Urinary bladder (tissue), 4 donors: ENCODE measurements around the gene RBSN. TPM values are rescaled to one million over a fixed set of nuclear protein-coding genes. Genes with fewer than 3 reads are reported as not detected.

Experiments
- DNase-seq: peaks from one replicate; pipeline ENCODE4 v3.0.0-alpha.2; 2015; ENCODE audit errors: extremely low spot score
- H3K27ac ChIP-seq: one replicate; pipeline ENCODE4 v1.5.1; 2013; ENCODE audit warnings: low read depth, mild to moderate bottlenecking, moderate library complexity
- H3K36me3 ChIP-seq: one replicate; pipeline ENCODE4 v1.6.1; 2013; ENCODE audit warnings: mild to moderate bottlenecking, moderate library complexity; ENCODE audit not compliant: insufficient read depth
- H3K4me1 ChIP-seq: one replicate; pipeline ENCODE4 v1.6.1; 2013; ENCODE audit warnings: mild to moderate bottlenecking, moderate library complexity; ENCODE audit not compliant: insufficient read depth
- H3K4me3 ChIP-seq: one replicate; pipeline ENCODE4 v1.5.1; 2013; ENCODE audit warnings: low read depth, low read length
- WGBS: extraction: QIAGEN DNeasy Blood & Tissue Kit; methylation state at CpG from one replicate; pipeline ENCODE4 v1.1.7; 2013; 5-methylcytosine and 5-hydroxymethylcytosine counted together
- polyA plus RNA-seq: library from polyadenylated mRNA; stranded (reverse); fragments of 200-250 nt; gene quantifications from one replicate; pipeline ENCODE4 v1.2.3, GENCODE V29; 2013
- total RNA-seq: library from RNA; depleted of rRNA; stranded (reverse); fragments of >200 nt; gene quantifications from one replicate; pipeline ENCODE4 v1.2.3, GENCODE V29; 2014
- donor health status: healthy with polysubstance abuse.
- donor health status: healthy.

RBSN gene
- total and polyA plus RNA-seq, 2 donors: 16.2 to 34.5 TPM

DNA sequence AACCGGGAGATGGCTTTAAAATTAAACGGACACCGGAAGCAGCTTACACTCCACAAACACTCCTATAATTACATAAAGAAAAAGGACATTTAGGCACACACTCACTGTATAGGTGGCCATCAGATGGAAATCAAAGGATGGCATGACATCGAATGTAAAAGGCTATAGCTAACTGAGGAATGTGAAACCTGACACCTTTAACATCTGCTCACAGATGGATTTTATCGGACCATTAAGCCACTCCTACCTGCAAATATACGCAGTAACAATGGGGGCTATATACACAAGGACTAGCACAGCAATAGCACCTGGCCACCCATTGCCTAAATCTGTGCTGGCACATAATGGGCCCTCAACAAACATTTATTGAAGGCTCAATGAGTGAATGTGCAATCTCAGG is 14.5 kb upstream of the RBSN start:
- 30% methylated on average over 6 of the region's 6 CpGs for WGBS
- Histone ChIP-seq H3K4me3 (no peak overlapping the region), H3K4me1 (no peaks in the 10 kb centered on the region), H3K36me3 (no peaks in the 10 kb centered on the region), H3K27ac (no peak overlapping the region)
- DNase-seq: no peak

DNA sequence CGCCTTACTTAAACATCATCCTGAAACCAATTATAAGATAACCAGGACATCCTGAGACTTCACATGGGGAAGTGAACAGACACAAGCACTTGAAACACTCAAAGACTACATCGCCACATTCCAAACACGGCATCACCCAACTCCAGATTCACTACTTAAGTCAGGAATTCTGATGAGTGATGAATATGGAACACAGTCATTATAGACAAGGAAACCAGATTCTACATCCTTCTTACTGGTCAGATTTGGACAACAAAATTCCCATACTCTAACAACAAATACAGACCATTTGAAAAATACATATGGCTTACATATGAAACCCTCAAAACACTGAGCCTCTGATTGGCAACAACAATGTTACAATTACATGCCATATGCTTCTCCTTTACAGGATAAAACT is 13.1 kb upstream of the RBSN start:
- 71% methylated on average over 3 of the region's 3 CpGs for WGBS
- Histone ChIP-seq H3K27ac (no peak overlapping the region), H3K4me1 (no peaks in the 10 kb centered on the region), H3K4me3 (no peak overlapping the region), H3K36me3 (no peaks in the 10 kb centered on the region)
- DNase-seq: no peak

DNA sequence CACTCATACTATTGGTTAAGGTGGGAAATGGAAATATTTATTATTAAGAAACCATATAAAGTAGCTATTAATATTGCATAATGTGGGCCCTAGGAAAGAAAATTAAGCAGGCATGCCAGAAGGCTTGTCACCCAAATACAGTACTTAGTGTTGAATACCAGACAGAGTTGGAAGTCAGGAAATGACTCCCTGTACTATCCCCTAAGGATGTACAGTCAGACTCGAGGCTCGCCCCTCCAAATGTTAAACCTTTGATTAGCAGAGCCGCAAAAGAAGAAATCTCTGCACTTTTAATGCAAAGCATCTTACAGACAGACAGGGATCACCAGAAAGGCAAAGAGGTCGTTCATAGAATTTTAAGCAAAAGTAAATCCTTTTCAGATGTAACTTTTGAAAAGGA is 11.3 kb upstream of the RBSN start:
- 65% methylated on average over 4 of the region's 4 CpGs for whole genome bisulfite sequencing
- Histone ChIP-seq H3K36me3 (no peaks in the 10 kb centered on the region), H3K4me3 (no peak overlapping the region), H3K4me1 (no peaks in the 10 kb centered on the region), H3K27ac (no peak overlapping the region)
- no peak for DNase-seq

DNA sequence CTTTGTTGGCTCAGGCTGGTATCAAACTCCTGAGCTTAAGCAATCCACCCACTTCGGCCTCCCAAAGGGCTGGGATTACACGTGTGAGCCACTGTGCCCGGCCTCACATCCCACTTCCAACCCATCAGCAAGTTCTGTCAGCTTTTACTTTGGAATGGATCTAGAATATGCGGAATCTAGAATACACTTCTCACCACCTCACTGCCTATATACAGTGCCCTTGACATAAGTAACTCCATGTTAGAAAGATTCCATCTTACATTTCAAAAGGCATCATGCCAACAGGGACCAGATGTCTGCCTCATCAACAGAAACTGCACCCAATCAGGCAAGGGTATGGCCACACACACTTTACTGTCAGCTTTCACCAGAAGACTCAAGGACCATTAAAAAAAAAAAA is 9.9 kb upstream of the RBSN start:
- no peak overlapping the region for H3K4me3 ChIP-seq
- 82% methylated on average over 4 of the region's 4 CpGs for WGBS

DNA sequence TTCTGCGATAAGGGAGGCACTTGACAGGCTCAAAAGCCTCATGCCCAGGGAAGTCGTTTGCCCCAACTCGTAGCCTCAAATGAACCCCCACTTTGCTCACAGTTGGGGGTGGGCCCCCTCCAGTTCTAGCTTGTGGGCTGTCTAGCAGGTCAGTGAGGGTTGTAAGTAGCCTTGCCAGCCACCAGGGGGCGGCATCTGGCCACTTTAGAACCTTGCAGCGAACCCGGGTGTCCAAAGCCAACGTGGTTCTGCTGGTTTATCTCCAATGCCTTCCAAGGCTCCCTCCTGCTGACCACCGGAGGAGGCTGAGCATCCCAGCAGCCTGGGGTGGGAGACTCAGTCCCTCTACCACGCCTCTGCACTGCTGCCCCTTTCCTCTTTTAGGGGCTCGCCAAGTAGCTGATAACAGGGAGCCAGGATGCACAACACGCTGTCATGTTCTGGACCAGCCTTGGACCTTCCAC is 9.2 kb upstream of the RBSN start:
- no peak overlapping the region for H3K4me3 ChIP-seq
- no peak for DNase-seq
- no peak overlapping the region for H3K27ac ChIP-seq
- no peaks in the 10 kb centered on the region for H3K4me1 ChIP-seq
- WGBS: 14% methylated on average over 11 of the region's 11 CpGs
- H3K36me3 ChIP-seq: no peaks in the 10 kb centered on the region

More for the DNA sequence above, 9.9 kb upstream of the RBSN start:
- Histone ChIP-seq H3K36me3 (no peaks in the 10 kb centered on the region), H3K27ac (no peak overlapping the region), H3K4me1 (no peaks in the 10 kb centered on the region)
- no peak for DNase-seq

DNA sequence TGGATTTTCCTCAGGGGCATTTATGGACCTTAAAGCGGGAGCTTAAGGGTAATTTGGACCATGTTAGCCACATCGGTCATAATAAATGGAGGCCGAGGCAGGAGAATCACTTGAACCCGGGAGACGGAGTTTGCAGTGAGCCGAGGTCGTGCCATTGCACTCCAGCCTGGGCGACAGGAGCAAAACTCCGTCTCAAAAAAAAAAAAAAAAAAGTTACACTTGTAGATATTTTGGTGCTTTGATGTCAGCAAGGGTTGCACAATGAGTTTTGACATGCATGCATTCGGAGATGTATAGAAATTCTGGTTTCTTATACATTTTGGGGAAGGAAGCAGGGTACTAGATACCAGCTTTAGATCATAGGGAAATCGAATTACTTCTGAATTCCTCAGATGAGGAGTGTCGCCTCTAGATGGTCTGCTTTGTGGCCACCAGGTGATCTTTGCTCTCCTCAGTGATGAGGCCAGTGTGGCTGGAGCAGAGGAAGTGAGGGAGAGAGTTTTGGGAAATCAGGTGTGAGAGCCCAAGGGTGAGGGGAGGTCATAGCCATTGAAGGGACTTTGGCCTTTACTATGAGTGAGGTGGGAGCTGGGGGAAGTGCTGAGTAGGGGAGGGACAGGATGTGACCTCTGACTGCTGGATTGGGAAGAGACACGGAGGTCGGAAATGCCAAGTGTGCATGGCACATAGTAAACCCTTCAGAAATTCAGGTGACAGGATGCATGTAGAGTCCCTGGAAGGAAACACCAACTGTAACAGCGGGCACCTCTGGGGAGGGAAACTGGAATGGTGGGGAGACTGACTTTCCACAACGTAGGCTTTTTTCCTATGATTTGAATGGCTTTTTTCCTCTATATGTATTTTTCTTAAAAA is 8.4 kb upstream of the RBSN start:
- 71% methylated on average over 16 of the region's 16 CpGs for WGBS
- Histone ChIP-seq H3K4me3 (no peak overlapping the region), H3K36me3 (no peaks in the 10 kb centered on the region), H3K4me1 (no peaks in the 10 kb centered on the region), H3K27ac (no peak overlapping the region)
- no peak for DNase-seq

DNA sequence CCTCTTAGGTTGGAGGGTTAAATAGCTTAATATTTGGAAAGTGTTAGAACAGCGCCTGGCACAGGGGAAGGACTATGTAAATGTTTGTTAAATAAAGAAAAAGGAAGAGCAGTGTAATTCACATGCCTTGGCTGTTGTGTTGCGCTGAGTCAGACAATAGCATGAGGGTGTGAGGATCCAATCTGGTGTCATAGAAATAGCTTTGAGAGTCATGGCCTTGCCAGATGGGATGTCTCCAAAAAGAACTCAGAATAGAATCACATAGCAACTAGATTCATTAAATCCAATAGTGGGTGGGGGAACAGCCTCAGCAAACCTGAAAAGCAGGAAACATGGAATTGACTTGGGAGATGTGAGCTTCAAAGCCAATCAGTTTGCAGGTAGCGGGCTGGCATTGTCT is 3.9 kb upstream of the RBSN start:
- no peaks in the 10 kb centered on the region for H3K36me3 ChIP-seq
- no peak overlapping the region for H3K4me3 ChIP-seq
- no peak for DNase-seq
- no peaks in the 10 kb centered on the region for H3K4me1 ChIP-seq
- H3K27ac ChIP-seq: no peak overlapping the region
- 76% methylated on average over 3 of the region's 3 CpGs for WGBS

DNA sequence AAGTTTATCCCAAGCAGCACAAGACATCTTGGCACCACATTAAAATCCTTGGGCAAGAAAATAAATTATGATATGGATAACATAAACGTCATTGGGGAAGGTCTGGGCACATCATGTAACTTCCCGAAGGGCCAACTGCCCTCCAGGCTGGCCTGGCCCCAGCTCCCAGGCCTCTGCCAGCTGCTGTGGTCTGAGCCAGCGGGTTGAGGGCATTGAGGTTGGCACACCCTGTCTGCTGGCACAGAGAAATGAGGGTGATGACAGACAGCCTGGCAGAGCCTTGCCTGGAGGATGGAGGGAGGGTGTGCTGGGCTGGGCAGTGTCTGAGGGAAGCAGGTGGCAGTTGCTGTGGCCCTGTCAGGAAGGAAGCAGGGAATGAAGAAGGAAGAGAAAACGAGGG is 3.3 kb upstream of the RBSN start:
- 37% methylated on average over 4 of the region's 4 CpGs for WGBS
- Histone ChIP-seq H3K36me3 (no peaks in the 10 kb centered on the region), H3K4me1 (no peaks in the 10 kb centered on the region), H3K4me3 (no peak overlapping the region), H3K27ac (no peak overlapping the region)
- no peak for DNase-seq

DNA sequence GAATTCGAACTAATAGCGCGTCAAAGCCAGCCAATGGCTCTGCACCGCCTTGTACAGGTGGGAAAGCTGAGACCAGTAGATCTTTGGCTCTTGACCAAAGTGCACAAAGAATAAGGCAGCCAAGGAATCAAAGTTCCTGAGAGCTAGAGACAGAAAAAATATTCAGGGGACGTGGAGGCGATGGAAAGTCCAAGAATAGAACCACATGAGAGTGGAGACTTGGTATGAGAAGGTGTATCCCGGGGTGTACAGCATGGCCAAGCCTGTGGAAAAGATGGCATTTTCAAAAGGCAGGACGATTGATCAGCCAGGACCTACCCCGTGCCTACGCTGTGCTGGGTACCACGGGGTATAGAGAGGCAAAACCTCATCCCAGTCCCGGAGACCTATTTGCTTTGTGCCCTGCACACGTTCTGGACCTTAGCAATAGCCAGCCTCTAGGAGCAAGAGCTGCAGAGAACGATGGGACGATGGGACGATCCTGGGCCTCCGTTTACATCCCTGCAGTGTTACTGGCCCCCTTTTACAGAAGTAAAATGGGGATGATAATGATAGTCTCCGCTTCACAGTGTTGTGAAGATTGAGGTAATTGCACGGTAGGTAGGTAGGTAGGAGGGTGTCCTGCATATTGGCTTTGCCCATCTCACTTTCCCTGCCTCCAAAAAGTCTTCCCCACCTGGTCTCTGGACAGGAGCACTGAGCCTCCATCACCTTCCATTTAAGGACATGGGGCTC is 583 bp upstream of the RBSN start:
- Histone ChIP-seq H3K36me3 (no peaks in the 10 kb centered on the region), H3K4me1 (no peaks in the 10 kb centered on the region), H3K4me3 (peak overlapping the region; percentile 80), H3K27ac (no peak overlapping the region)
- WGBS: 12% methylated on average over 19 of the region's 19 CpGs
- DNase-seq: no peak

DNA sequence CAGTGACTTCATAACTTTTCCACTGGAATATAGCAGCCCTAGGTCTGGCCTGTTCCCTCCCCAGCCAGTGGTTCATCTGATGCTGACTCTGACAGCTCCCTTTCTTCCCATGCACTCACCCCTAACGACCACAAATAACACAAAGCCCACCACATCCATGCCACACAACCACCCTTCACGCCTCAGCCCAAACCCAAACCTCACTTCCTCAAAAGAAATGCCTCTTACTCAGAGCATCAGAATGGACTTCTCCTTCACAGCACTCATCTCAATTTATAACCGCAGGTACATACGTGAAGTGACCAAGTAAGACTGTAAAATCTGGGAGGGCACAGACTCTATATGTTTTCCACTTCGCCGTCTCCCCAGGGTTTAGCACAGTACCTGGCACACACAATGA is 1.1 kb downstream of the RBSN start:
- WGBS: 51% methylated on average over 6 of the region's 6 CpGs

DNA sequence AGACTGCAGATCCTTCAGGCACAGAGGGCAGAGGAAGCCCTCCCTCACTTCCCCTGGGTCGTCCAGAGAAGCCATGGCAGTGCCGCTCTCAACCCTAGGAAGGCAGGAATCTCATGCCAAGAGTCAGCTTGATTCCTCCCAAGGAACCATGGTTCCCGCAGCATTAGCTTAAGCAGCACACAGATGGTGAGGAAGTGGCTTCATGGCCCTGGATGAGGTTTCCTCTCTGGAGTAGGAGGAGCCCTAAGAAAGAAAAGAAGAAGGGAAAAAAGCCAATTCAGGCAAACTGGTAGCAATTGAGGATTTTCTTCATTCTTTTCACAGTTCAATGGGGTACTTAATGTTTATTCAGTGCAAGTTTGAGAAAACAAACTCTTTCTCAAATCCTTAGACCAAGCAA is 2.9 kb downstream of the RBSN start:
- Histone ChIP-seq H3K4me1 (no peaks in the 10 kb centered on the region), H3K4me3 (no peak overlapping the region), H3K36me3 (no peaks in the 10 kb centered on the region), H3K27ac (no peak overlapping the region)
- WGBS: 86% methylated on average over 3 of the region's 3 CpGs
- DNase-seq: no peak

More for the DNA sequence above, 1.1 kb downstream of the RBSN start:
- no peak for DNase-seq
- Histone ChIP-seq H3K36me3 (no peaks in the 10 kb centered on the region), H3K27ac (no peak overlapping the region), H3K4me1 (no peaks in the 10 kb centered on the region), H3K4me3 (peak overlapping the region; percentile 80)

DNA sequence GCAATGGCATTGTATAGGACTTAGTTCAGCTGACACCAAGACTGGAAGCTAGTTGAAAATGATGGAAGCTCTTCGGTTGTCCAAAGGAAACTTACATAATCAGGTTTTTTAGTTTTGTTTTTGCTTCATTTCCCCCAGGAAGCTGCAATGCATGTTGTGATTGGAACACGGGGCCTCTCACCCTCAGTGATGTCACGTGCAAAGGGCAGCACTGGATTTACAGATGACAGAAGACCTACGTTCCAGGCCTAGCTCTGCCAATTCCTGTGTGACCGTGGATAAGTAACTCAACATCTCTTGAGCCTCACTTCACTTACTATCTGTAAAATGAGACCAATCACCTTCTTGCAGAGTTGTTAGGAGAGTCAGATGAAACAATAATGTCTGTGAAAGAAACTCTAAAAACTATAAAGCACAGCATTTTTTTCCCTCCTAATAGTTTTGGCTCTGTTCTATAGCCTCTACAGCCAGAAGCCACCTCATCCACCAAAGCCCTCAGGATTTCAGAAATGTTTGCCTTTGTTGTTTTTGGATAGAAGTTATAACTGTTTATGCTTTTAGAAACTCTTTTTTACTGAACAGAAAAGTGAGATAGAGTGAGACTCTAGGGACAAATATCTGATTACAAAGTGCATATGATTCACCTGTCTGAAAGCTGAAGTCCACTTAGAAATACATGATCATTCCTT is 4.6 kb downstream of the RBSN start:
- DNase-seq: no peak
- no peak overlapping the region for H3K4me3 ChIP-seq
- no peak overlapping the region for H3K27ac ChIP-seq
- WGBS: 84% methylated on average over 5 of the region's 5 CpGs
- no peaks in the 10 kb centered on the region for H3K4me1 ChIP-seq
- peaks cover 3% of the 10 kb centered on the region for H3K36me3 ChIP-seq

DNA sequence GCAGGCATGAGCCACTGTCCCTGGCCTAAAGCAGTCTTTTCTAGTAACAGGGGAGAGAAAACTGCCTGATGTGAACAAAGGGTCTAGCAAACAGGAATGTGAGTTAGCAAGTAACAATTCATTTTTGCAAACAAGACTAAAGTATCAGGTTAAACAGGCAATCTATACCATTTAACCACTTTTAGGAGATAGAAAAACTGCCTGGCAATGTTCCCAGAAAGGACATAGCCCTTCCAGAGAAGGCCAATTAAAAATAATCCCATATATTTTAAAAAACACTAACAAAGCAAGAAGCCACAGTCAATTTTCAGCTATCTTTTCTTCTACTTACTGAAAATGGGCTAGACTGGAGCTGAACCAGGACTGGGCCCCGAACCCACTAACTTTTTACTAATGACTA is 6.3 kb downstream of the RBSN start:
- no peak for DNase-seq
- H3K4me1 ChIP-seq: no peaks in the 10 kb centered on the region
- H3K27ac ChIP-seq: no peak overlapping the region
- peaks cover 3% of the 10 kb centered on the region for H3K36me3 ChIP-seq
- H3K4me3 ChIP-seq: no peak overlapping the region
- WGBS: 82% methylated on average over 1 of the region's 1 CpG
